ENCODE results near the gene TEX10.
"Not testable (repeated sequence)": the region's sequence is repeated elsewhere in the genome, so short reads cannot be mapped to it uniquely, and the experiment has no call there.

The TEX10 gene

GRCh38 chr9:100350188-100350587 lies 2.6 kb downstream of the TEX10 start:
- no peak for DNase-seq (ENCODE audit: low read depth, low spot score)

GRCh38 chr9:100346836-100347235 lies 5.9 kb downstream of the TEX10 start:
- DNase-seq (ENCODE audit: low read depth, low spot score): no peak

GRCh38 chr9:100341889-100342288 lies 10.9 kb downstream of the TEX10 start:
- no peak for DNase-seq (ENCODE audit: low read depth, low spot score)

- no peak for DNase-seq (ENCODE audit: low read depth, low spot score)
These were observed 12.5 kb downstream of the TEX10 start for GRCh38 chr9:100340224-100340623.

GRCh38 chr9:100338736-100339135 lies 14.0 kb downstream of the TEX10 start:
- DNase-seq (ENCODE audit: low read depth, low spot score): not testable (repeated sequence)

- no peak for DNase-seq (ENCODE audit: low read depth, low spot score)
These were observed 28.0 kb downstream of the TEX10 start for GRCh38 chr9:100324594-100325200.

GRCh38 chr9:100322954-100323536 lies 29.7 kb downstream of the TEX10 start:
- DNase-seq (ENCODE audit: low read depth, low spot score): peak; percentile 6

GRCh38 chr9:100317706-100318105 lies 35.0 kb downstream of the TEX10 start:
- DNase-seq (ENCODE audit: low read depth, low spot score): no peak

- DNase-seq (ENCODE audit: low read depth, low spot score): no peak
These were observed 37.2 kb downstream of the TEX10 start for GRCh38 chr9:100315561-100315960.

GRCh38 chr9:100309992-100310391 lies 42.8 kb downstream of the TEX10 start:
- no peak for DNase-seq (ENCODE audit: low read depth, low spot score)

GRCh38 chr9:100308965-100309564 lies 43.7 kb downstream of the TEX10 start:
- DNase-seq (ENCODE audit: low read depth, low spot score): no peak

GRCh38 chr9:100307080-100307479 lies 45.7 kb downstream of the TEX10 start:
- DNase-seq (ENCODE audit: low read depth, low spot score): no peak

GRCh38 chr9:100306283-100306682 lies 46.5 kb downstream of the TEX10 start:
- DNase-seq (ENCODE audit: low read depth, low spot score): no peak

GRCh38 chr9:100303747-100304146 lies 49.0 kb downstream of the TEX10 start:
- no peak for DNase-seq (ENCODE audit: low read depth, low spot score)

- DNase-seq (ENCODE audit: low read depth, low spot score): no peak
These were observed 54.4 kb downstream of the TEX10 start for GRCh38 chr9:100298378-100298777.

GRCh38 chr9:100296407-100296806 lies 56.3 kb downstream of the TEX10 start:
- no peak for DNase-seq (ENCODE audit: low read depth, low spot score)

GRCh38 chr9:100295240-100295639 lies 57.5 kb downstream of the TEX10 start:
- no peak for DNase-seq (ENCODE audit: low read depth, low spot score)

- no peak for DNase-seq (ENCODE audit: low read depth, low spot score)
These were observed 57.9 kb downstream of the TEX10 start for GRCh38 chr9:100294806-100295205.

- no peak for DNase-seq (ENCODE audit: low read depth, low spot score)
These were observed 58.4 kb downstream of the TEX10 start for GRCh38 chr9:100294341-100294740.

- DNase-seq (ENCODE audit: low read depth, low spot score): no peak
These were observed 60.3 kb downstream of the TEX10 start for GRCh38 chr9:100292414-100292813.

GRCh38 chr9:100290714-100291113 lies 62.0 kb downstream of the TEX10 start:
- no peak for DNase-seq (ENCODE audit: low read depth, low spot score)

GRCh38 chr9:100287186-100287585 lies 65.6 kb downstream of the TEX10 start:
- DNase-seq (ENCODE audit: low read depth, low spot score): no peak

GRCh38 chr9:100286257-100286656 lies 66.5 kb downstream of the TEX10 start:
- no peak for DNase-seq (ENCODE audit: low read depth, low spot score)

All from activated CD4-positive, CD25-positive, alpha-beta regulatory T cell treated with anti-CD3 and anti-CD28 coated beads, Interleukin-2, amount 50 U/mL, for 16 hours (primary cell).